ENCODE data around the gene RNU1-1.
"Not testable (repeated sequence)": the region's sequence is repeated elsewhere in the genome, so short reads cannot be mapped to it uniquely, and the experiment has no call there.

The RNU1-1 gene

DNA sequence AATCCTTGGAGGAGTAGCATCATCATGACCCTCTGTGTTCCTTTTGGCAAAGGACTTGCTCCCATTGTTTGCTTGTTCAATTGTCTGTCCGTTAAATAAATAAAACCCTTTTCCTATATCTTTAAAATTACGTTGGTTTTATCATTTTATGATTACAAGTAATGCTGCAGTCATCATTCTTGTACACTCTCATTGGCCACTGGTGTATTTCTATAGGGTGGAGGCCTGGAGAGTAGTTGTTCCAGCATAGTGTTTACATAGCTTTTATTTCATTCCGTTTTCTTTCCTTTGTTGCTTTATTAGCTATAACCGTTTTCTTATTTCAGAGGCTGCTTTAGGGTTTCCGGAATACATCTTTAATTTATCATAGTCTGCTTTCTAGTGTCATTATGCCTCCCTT is 7.6 kb upstream of the RNU1-1 start:
- H3K79me2 ChIP-seq (ENCODE audit: insufficient read depth, low read depth); H4K20me1 ChIP-seq (ENCODE audit: insufficient read depth); H3K9ac ChIP-seq; H3K36me3 ChIP-seq (ENCODE audit: insufficient read depth); H3K27ac ChIP-seq; H3K27me3 ChIP-seq (ENCODE audit: insufficient read depth, low read depth); H3K4me3 ChIP-seq (IDR thresholded peaks at IDR 0.05; ENCODE audit: insufficient read depth, low read depth, low read length); H3K4me1 ChIP-seq (ENCODE audit: low read depth, poor library complexity, severe bottlenecking); H3K4me2 ChIP-seq; H2AFZ ChIP-seq (ENCODE audit: low read depth): not testable (repeated sequence)

DNA sequence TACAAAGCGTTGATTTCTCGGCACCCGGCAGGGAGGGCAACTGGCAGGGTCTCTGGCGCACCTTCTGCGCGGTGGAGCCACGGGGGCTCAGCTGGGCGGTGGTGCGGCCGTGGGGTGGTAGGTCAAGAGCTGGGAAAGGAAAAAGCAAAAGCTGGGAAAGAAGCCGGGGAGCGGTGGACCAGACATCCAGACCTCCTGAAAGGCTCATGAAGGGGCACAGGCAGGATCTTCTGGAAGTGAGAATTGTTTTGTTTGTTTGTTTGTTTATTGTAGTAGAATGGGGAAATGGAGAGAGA is 7.2 kb upstream of the RNU1-1 start:
- no peak overlapping the region for H2AFZ ChIP-seq (ENCODE audit: low read depth)
- no peaks in the 10 kb centered on the region for H3K4me1 ChIP-seq (ENCODE audit: low read depth, poor library complexity, severe bottlenecking)
- H4K20me1 ChIP-seq (ENCODE audit: insufficient read depth) = no peaks in the 10 kb centered on the region
- H3K79me2 ChIP-seq (ENCODE audit: insufficient read depth, low read depth) = no peaks in the 10 kb centered on the region
- no peak overlapping the region for H3K9ac ChIP-seq
- no peak overlapping the region for H3K4me2 ChIP-seq
- H3K36me3 ChIP-seq (ENCODE audit: insufficient read depth) = no peaks in the 10 kb centered on the region
- H3K4me3 ChIP-seq (IDR thresholded peaks at IDR 0.05; ENCODE audit: insufficient read depth, low read depth, low read length) = no peak overlapping the region
- no peaks in the 10 kb centered on the region for H3K27me3 ChIP-seq (ENCODE audit: insufficient read depth, low read depth)
- H3K27ac ChIP-seq = no peak overlapping the region
- TF ChIP-seq, protein P1, sequence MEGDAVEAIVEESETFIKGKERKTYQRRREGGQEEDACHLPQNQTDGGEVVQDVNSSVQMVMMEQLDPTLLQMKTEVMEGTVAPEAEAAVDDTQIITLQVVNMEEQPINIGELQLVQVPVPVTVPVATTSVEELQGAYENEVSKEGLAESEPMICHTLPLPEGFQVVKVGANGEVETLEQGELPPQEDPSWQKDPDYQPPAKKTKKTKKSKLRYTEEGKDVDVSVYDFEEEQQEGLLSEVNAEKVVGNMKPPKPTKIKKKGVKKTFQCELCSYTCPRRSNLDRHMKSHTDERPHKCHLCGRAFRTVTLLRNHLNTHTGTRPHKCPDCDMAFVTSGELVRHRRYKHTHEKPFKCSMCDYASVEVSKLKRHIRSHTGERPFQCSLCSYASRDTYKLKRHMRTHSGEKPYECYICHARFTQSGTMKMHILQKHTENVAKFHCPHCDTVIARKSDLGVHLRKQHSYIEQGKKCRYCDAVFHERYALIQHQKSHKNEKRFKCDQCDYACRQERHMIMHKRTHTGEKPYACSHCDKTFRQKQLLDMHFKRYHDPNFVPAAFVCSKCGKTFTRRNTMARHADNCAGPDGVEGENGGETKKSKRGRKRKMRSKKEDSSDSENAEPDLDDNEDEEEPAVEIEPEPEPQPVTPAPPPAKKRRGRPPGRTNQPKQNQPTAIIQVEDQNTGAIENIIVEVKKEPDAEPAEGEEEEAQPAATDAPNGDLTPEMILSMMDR (conservative IDR thresholded peaks at IDR 0.05; ENCODE audit: low read depth, low read length) = no peak

DNA sequence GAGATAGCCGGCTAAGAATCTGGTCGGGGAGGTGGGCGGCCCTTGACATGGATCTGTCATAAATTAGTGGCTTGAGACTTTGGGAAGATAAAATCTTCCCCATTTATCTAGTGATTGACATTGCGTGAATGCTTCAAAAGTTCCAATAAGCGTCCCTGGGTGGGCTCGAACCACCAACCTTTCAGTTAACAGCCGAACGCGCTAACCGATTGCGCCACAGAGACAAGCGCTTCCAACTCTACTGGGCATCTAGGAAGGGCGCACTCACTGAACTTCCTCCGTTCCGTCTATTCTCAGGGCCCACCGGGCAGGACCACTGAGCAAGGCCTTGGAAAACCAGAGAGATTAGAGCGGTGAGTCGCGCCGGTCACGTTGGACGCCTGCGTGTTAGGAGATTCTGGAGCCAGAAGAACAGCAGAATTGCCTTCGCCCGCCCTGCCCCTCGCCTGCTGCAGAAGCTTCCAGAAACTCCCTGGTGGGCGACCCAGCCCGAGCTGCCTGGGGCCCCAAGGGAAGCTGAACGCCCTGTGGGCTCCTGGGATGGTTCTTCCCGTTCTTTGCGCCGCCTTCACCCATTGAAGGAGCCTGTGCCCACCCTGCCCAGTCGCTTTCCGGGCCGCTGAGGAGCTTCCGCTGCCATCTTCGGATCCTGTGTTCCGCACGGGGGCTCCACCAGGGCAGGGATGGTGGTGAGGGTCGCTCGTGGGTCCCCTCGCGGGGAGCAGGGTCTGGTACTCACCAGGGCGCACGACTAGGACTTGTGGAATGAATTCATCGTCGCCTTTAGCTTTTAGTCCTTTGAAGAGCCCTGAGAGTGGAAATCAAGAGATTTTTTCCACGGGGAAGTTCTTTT is 6.6 kb upstream of the RNU1-1 start:
- not testable (repeated sequence) for H3K27ac ChIP-seq; H2AFZ ChIP-seq (ENCODE audit: low read depth); H3K27me3 ChIP-seq (ENCODE audit: insufficient read depth, low read depth); H3K9ac ChIP-seq; H3K4me3 ChIP-seq (IDR thresholded peaks at IDR 0.05; ENCODE audit: insufficient read depth, low read depth, low read length); H3K4me2 ChIP-seq; H4K20me1 ChIP-seq (ENCODE audit: insufficient read depth); H3K36me3 ChIP-seq (ENCODE audit: insufficient read depth); H3K79me2 ChIP-seq (ENCODE audit: insufficient read depth, low read depth); H3K4me1 ChIP-seq (ENCODE audit: low read depth, poor library complexity, severe bottlenecking)

DNA sequence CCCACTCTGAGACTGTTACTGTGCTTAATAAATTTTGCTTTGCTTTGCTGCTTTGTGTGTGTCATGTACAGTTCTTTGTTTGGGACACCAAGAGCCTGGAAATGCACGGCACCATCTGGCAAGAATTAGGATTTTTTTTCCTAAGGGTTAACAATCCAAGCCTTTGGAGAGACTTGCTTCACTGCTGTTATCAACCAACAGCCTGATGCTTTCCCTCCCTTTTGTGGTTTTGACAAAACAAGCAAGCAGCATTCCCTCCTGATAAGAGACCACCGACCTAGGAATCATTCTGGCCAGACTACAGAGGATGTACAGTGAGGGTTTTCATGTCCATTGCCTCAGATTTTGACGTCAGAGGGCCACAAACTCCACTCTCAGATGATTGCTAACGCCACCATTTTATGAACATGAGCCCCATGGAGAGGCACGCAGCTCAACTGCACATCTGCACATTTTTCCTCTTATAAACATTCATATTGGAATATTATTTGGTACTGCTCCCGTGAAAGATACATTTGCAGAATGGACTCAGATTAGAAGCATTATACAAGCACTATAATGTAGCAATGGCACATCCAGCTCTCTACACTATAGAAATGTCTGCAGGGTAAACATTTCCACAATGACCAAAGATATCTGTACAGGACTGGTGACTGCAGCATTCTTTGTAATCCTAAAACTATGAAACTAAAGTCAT is 5.3 kb upstream of the RNU1-1 start:
- not testable (repeated sequence) for H3K9ac ChIP-seq; H3K4me1 ChIP-seq (ENCODE audit: low read depth, poor library complexity, severe bottlenecking); H3K4me2 ChIP-seq; H3K36me3 ChIP-seq (ENCODE audit: insufficient read depth); H3K27ac ChIP-seq; H3K4me3 ChIP-seq (IDR thresholded peaks at IDR 0.05; ENCODE audit: insufficient read depth, low read depth, low read length); H4K20me1 ChIP-seq (ENCODE audit: insufficient read depth); H2AFZ ChIP-seq (ENCODE audit: low read depth); H3K79me2 ChIP-seq (ENCODE audit: insufficient read depth, low read depth); H3K27me3 ChIP-seq (ENCODE audit: insufficient read depth, low read depth)

DNA sequence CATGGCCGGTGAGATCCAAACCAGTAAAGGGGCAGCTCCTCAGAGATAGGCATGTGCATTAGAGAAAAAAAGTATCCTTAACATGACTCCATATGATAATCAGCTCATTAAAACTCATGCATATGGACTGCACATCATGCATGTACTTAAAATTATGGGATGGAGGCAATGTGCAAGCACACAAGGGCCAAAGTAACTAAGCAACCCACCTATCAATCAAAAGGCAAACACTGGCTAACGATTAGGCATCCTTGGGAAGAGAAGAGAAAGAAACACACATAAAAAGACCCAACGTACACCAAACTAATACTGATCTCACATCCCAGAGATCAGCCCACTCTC is 4.8 kb upstream of the RNU1-1 start:
- not testable (repeated sequence) for H3K79me2 ChIP-seq (ENCODE audit: insufficient read depth, low read depth); H3K4me1 ChIP-seq (ENCODE audit: low read depth, poor library complexity, severe bottlenecking); H3K27me3 ChIP-seq (ENCODE audit: insufficient read depth, low read depth); H3K4me3 ChIP-seq (IDR thresholded peaks at IDR 0.05; ENCODE audit: insufficient read depth, low read depth, low read length); H3K27ac ChIP-seq; H3K36me3 ChIP-seq (ENCODE audit: insufficient read depth); H3K4me2 ChIP-seq; H2AFZ ChIP-seq (ENCODE audit: low read depth); H3K9ac ChIP-seq; H4K20me1 ChIP-seq (ENCODE audit: insufficient read depth)

DNA sequence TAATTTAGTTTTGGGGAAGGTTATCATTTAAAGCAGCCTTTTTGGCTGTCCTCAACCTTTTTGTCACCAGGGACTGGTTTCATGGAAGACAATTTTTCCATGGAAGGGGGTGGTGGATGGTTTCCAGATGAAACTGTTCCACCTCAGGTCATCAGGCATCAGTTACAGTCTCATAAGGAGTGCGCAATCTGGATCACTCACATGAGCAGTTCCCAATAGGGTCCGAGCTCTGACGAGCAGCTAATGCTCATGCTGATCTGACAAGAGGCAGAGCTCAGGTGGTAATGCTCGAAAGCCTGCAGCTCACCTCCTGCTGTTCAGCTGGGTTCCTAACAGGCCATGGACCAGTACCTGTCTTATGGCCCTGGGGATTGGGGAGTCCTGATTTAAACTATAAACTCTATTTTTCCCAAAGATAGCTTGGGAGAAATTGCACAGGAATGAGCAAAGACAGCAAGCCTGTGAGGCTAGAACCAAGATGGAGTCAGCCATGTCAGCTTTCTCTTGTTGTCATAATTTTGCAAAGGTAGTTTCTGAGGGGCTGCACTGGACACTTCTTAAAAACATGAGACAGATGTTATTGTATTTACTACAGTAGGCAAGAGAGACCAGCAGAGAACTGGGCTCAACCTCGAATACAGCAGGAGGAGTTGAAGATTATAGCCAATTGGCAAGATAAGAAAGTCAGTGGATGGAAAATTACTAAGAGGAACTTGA is 2.8 kb upstream of the RNU1-1 start:
- H3K27me3 ChIP-seq (ENCODE audit: insufficient read depth, low read depth); H3K79me2 ChIP-seq (ENCODE audit: insufficient read depth, low read depth); H3K4me1 ChIP-seq (ENCODE audit: low read depth, poor library complexity, severe bottlenecking); H3K9ac ChIP-seq; H3K4me2 ChIP-seq; H2AFZ ChIP-seq (ENCODE audit: low read depth); H3K36me3 ChIP-seq (ENCODE audit: insufficient read depth); H4K20me1 ChIP-seq (ENCODE audit: insufficient read depth); H3K27ac ChIP-seq; H3K4me3 ChIP-seq (IDR thresholded peaks at IDR 0.05; ENCODE audit: insufficient read depth, low read depth, low read length): not testable (repeated sequence)

DNA sequence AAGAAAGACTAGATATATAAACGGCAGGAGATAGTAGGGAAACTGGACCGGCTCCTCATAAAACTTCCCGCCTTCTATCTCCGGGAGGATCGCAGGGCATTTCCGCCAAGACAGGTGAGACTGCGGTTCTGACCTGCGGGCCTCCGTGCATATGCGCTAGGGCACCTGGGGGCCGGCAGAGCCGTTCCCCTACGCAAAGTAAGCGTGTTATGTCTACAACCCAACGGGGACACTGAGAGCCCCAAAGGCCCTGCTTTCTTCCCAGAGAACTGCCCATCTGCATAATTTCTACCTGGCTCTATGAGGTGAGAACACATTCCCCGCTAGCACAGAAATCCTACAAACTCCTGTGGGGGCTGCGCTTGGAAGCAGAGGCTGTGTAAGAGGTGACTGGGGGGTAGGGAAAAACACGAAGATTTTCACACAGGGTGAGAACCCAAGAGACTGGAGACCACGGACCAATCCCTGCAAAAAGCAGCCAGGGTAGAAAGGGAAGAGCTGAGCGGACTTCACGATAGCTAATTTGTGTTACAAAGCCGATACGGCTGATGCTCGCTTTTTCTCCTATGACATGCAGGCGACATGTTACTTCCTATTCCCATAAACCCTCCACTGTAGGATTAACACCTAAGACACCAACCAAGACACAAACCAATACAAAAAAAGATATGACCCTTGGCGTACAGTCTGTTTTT is 526 bp downstream of the RNU1-1 start:
- H3K79me2 ChIP-seq (ENCODE audit: insufficient read depth, low read depth); H3K4me1 ChIP-seq (ENCODE audit: low read depth, poor library complexity, severe bottlenecking); H3K9ac ChIP-seq; H2AFZ ChIP-seq (ENCODE audit: low read depth); H3K27ac ChIP-seq; H3K4me2 ChIP-seq; H4K20me1 ChIP-seq (ENCODE audit: insufficient read depth); H3K36me3 ChIP-seq (ENCODE audit: insufficient read depth); H3K4me3 ChIP-seq (IDR thresholded peaks at IDR 0.05; ENCODE audit: insufficient read depth, low read depth, low read length); H3K27me3 ChIP-seq (ENCODE audit: insufficient read depth, low read depth): not testable (repeated sequence)

DNA sequence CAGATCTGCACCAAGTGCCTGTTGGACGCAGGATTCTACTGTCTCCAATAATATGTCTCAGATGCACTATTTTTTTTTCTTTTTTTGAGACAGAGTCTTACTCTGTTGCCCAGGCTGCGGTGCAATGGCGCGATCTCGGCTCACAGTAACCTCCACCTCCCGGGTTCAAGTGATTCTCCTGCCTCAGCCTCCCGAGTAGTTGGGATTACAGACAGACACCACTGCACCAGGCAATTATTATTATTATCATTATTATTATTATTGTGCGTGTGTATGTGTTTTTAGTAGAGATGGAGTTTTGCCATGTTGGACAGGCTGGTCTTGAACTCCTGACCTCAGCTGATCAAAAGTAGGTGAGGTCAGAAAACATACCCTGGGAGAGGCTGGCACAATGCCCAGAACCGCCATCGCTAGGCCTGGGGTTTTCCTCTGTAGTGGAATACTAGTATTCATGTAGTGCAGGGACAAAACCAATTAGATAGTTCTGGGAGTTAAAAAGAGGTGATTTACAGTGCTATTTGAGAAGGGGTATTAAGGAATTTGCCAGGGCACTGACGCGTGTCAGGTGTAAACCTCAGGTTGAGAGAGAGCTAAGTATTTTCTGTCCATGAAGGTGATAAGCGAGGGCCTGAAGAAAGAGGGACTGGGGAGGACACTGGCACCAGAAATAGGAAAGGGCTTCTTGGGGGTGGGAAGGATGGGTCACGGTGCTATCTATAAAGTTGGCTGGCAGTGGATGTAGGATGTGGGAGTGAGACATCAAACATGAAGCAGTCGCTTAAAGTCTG is 1.3 kb downstream of the RNU1-1 start:
- H3K4me2 ChIP-seq; H3K27me3 ChIP-seq (ENCODE audit: insufficient read depth, low read depth); H3K4me1 ChIP-seq (ENCODE audit: low read depth, poor library complexity, severe bottlenecking); H4K20me1 ChIP-seq (ENCODE audit: insufficient read depth); H3K4me3 ChIP-seq (IDR thresholded peaks at IDR 0.05; ENCODE audit: insufficient read depth, low read depth, low read length); H3K79me2 ChIP-seq (ENCODE audit: insufficient read depth, low read depth); H3K36me3 ChIP-seq (ENCODE audit: insufficient read depth); H2AFZ ChIP-seq (ENCODE audit: low read depth); H3K27ac ChIP-seq; H3K9ac ChIP-seq: not testable (repeated sequence)

Measured in KMS-11 (cell line).